ENCODE data around the gene EBP.
"Not testable (repeated sequence)": the region's sequence is repeated elsewhere in the genome, so short reads cannot be mapped to it uniquely, and the experiment has no call there.

The EBP gene

DNA sequence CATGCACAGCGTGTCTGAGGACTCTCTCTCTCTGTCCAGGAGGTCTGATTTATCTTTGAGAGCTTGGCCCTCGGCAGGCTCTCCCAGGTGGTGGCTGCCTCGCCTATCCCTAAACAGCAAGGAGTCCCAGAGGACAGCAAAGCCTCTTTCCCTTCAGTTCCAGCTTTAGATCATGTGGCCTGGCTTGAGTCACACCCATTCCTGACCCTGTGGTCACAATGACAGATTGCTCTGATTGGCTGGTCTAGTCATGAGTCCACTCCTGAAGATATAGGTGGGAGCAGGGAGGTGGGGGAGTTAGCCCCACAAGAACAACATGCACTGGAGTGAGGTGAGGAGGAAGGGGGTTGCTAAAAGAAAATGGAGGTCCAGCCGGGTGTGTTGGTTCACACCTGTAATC is 24.9 kb upstream of the EBP start:
- DNase-seq = no peak

DNA sequence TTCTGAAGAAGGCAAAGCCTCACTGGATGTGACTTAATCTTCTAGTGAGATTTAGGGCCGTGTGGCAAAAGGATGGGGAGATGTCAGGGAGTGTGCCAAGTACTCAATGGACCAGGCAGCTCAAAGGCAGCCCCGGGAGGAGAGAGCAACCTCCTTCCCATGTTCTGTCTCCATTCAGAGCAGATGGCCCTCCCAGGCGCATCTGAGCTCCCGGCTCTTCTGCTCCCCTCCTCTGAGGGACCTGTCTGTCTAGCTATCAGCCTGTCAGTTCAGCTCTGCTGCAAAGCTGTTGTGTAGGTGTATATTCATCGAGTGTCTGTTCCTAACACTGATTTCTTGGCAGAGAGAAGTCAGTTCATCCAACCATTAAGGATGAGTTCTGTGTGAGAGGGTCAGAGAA is 23.7 kb upstream of the EBP start:
- DNase-seq = no peak

DNA sequence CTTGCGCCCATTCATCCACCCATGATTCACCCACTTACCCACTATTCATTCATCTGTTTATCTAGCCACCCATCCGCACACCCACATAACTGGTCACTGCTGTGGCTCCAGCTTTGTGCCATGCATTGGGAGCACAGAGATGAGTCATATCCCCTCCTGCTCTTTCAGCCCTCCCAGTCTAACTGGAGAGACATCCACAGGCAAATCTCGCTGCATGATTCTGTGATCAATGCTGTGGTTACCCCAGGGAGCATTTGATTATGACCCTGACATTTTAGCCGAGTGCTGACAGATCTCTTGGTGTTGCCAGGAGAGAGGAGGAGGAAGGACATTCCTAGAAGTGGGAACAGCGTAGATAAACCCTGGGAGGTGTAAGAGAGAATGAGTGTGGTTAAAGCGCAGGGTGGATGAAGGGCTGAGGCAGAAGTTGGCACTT is 23.2 kb upstream of the EBP start:
- peak; percentile 73 for DNase-seq

DNA sequence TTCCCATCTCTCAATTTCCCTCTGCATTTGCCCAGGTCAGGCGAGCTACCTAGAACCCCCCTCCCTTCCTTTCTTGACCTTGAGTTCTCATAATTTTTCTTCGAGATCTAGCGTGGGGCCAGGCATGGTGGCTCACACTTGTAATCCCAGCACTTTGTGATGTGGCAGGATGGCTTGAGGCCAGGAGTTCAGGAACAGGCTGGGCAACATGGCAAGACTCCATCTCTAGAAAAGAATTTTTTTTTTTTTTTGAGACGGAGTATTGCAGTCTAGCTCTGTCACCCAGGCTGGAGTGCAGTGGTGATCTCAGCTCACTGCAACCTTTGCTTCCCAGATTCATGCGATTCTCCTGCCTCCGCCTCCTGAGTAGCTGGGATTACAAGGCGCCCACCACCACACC is 17.3 kb upstream of the EBP start:
- no peak for DNase-seq

DNA sequence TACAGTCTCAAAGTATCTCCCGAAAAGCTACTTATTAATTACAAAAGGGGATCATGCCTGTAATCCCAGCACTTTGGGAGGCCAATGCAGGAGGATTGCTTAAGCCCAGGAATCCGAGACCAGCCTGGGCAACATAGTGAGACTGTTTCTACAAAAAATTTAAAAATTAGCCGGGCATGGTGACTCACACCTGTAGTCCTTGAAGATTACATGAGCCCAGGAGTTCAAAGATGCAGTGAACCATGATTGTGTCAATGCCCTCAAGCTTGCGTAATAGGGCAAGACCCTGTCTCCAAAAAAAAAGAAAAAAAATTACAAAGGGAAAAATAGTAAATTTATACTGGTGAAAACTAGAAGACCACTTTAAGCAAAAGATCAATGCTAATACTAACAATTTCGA is 16.1 kb upstream of the EBP start:
- no peak for DNase-seq

DNA sequence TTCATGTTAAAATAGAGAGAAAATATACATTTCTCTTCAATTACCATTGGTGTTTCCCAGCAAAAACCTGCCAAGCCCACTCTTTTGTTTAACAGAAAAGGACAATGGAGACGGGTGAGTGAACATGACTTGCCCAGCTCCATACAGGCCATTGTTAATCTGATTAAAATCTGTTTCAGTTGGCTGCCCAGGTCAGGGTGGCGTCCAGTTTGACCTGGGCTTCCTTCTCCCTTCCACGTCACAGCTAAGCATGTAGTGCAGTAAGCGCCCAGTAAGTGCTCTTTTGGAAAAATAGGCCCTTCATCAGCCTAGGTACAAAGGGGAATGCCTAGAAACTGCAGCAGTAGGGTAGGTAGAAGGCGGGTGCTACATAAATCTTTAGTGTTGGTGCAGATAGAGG is 14.4 kb upstream of the EBP start:
- no peak for DNase-seq

DNA sequence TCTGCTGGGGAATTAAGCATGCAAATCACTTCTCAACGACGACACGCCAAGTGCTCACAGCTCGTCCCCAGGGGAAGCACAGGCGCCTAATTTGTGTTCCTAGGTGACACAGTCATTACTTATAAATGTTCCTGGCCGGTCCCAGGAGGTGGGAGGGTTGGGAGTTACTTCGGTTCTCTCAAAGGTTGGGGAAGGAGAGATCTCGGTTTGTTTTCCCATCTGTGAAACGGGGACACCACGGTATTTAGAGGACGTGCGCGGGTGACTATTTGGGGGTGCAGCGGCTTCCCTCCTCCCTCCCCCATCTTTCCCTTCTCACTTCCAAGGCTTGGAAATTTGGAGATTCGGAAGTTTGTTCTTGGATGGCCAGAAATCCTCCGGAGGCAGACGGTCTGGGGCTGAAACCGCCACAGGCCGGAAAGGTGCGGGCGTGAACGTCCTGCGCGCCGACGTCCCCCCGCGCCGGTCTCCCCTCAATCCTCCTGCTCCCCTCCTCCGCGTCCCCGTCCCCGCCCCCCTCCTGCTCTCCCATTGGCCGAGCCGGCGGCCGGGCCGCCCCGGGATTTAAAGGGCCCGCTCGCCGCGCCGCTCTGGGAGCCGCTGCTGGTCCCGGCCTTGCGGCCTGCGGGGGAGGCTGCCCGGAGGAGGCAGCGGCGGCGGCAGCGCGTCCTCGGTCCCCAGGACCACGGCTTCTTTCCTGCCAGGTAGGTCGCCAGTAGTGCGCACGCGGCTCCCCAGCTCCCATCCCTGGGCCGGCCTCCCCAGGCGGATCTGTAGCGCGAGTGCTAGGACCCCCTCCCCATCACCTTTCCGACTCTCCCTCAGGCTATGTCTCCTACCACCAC is 13.0 kb upstream of the EBP start, which contains the start of gene PORCN:
Gene PORCN, plus strand, starts transcription at position 593 of the 845 bp plus-strand sequence. CDS start 829 bp downstream, outside the sequence.
- peak; percentile 68 for DNase-seq

DNA sequence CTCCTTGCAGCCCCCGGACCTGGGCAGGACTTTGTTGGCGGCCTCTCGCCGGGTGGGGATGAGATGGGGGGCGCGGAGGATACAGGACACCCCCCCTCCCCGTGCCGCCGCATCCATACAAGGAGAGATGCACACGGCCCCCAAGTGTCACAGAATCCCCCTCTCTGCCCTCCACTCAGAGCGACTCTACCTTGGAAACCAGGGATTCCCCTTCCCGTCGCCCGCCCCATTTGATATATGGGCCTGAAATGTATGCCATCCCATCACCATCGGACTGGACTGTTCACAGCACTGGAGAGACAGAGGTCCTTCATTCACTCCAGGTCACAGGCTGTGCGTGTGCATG is 12.4 kb upstream of the EBP start:
- peak; percentile 14 for DNase-seq

DNA sequence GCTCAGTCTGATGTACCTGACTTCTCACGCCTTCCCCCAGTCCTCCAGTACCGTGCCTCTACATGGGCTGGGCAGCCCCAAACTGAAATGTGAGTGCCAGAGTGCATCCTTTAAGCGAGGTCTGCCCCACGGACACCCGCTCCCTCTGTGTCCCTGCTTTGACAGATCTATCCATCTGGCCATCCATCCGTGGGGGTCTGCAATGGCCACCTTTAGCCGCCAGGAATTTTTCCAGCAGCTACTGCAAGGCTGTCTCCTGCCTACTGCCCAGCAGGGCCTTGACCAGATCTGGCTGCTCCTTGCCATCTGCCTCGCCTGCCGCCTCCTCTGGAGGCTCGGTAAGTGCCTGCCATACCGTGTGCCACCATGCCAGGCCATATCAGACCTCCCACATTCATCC is 12.0 kb upstream of the EBP start:
- DNase-seq = no peak

DNA sequence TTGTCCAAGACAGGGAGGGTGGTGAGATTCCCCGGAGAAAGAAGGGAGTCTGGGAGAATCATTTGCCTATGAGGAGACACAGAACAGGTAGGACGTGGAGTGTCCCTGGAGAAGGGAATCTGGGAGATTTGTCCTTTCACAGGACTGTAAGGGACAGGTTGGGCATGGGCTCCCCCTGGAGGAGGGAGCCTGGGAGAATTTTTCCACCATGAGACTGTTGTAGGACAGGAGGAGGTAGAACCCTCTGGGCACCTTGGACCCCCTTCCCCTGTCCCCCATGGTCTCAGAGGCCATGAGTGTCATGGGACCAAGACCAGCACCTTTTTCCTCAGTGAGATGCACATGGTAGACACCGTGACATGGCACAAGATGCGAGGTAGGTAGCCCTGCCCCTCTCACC is 10.0 kb upstream of the EBP start:
- peak; percentile 55 for DNase-seq

DNA sequence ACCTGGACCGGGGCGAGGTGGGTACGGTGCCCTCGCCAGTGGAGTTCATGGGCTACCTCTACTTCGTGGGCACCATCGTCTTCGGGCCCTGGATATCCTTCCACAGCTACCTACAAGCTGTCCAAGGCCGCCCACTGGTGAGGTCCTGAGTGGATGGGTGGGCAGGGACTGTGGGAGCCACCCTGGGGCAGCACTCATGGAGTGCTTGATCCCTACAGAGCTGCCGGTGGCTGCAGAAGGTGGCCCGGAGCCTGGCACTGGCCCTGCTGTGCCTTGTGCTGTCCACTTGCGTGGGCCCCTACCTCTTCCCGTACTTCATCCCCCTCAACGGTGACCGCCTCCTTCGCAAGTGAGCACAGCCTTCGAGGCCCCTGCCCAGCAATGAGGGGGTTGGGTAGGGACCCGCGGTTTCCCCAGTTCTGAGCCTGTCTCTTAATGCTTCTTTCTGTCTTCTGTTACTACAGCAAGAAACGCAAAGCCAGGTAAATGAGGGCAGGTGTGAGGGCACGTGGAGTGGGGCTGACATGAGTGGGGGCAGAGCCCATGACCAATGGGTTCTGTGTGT is 9.2 kb upstream of the EBP start:
- DNase-seq = no peak

DNA sequence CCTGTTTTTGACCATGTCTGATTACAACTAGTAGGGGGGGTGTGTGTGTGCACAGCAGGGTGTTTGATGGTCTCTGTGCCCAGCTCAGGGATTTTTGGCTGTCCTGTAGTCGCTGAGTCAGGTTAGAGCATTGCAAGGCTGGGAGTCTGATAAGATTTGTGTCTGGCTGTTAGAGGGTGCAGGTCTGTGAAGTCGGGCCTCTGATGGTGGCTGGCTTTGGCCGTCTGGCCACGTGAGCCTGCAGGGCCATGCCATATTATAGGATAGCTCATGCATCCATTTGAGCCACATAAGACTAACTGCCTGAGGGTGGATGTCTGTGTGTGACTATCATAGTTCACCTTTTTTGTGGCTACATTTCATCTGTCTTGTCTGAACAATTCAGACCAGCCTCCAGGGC is 7.9 kb upstream of the EBP start:
- no peak for DNase-seq

DNA sequence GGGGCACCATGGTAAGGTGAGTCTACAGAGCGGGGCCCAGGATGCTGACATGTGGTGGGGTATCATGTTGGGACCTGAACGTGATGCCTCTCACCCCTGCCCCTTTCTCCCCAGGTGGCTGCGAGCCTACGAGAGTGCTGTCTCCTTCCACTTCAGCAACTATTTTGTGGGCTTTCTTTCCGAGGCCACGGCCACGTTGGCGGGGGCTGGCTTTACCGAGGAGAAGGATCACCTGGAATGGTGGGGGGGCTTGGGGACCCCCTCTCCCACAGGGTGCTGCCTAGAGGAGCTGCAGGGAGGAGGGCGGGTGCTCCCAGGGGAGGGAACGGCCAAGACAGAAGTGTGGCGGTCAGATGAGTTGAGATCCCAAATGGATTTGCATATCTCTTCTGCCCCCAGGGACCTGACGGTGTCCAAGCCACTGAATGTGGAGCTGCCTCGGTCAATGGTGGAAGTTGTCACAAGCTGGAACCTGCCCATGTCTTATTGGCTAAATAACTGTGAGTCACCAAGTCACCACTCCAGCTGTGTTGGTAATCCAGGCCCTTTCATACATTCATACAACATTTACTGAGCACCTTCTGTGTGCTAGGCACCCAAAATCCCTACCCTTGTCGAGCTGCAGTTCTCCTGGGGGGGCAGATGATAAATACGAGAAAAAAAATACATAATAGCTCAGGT is 7.3 kb upstream of the EBP start:
- no peak for DNase-seq

DNA sequence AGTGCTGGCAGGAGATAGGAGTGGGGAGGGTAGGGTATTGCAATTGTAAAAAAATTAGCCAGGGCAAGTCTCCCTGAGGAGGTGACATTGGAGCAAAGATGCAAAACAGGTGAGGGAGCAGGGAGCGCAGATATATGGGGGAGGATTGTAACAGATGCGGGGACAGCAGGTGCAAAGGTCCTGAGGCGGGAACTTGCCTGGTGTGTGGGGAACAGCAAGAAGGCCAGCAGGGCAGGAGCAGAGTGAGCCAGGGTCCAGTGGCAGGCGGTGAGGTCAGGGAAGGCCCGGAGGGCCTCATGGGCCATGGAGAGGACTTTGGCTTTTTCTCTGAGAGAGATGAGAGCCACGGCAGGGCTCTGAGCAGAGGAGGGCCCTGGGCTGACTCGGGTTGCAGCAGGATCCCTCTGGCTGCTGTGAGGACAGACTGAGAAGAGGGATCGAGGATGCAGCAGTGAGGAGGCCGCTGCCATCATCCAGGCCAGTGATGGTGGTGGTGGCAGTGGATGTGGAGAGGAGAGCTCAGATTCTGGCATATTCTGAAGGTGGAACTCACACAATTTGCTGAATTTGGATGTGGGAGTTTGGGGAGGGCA is 6.6 kb upstream of the EBP start:
- no peak for DNase-seq

DNA sequence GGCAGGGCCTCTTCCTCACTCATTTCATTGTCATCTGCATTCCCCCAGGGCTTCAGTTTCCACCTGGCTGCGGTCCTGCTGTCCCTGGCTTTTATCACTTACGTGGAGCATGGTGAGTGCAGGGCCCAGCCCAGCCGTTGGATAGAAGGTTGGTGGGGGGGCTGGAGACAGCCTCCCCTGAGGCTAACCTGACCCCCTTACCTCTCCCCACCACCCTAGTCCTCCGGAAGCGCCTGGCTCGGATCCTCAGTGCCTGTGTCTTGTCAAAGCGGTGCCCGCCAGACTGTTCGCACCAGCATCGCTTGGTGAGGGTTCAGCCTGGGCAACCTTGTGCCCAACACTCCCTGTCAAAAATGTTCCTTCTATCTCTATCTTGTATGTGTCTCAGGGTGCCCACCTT is 5.8 kb upstream of the EBP start:
- DNase-seq = no peak

DNA sequence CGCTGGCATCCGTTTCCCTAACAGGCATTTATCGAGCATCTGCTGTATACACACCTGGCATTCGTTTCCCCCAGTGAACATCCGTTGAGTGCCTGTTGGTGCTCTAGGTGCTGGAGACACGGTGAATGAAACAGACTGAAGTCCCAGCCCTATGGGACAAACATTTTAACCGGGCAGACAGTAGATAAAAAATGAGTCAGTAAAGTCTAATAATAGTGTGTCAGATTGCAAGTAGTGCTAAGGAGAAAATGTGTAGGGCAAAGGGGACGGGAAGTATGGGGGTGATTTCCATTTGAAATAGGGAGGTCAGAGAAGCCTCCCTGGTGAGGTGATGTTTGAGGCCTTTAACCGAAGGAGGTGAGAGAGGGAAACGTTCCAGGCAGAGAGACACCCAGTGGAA is 5.3 kb upstream of the EBP start:
- DNase-seq = no peak

DNA sequence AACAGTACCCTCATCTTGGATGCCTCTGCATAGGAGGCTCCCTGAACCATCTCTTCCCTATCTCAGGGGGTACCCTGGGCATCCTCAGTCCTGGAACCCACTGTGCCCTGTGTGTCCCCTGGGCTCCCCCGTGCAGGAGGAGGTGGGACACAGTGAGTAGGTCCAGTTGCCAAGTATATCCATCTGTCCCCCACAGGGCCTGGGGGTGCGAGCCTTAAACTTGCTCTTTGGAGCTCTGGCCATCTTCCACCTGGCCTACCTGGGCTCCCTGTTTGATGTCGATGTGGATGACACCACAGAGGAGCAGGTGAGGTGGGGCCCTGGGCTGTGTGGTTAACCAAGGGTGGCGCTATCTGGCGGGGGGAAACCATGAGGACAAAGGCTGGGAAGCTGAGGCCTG is 4.6 kb upstream of the EBP start:
- DNase-seq = no peak

DNA sequence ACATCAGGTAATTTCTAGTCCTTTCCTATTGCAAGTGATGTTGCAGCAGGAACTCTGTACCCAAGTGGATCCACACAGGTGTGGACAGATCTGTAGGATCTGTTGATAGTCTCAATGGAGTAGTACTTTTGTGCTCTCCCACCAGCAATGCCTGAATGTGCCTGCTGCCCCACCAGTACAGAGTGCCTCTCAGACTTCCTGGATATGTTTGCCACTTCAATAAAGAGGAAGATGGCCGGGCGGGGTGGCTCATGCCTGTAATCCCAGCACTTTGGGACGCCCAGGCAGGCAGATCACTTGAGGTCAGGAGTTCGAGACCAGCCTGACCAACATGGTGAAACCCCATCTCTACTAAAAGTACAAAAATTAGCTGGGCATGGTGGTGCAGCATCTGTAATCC is 2.1 kb upstream of the EBP start:
- DNase-seq = not testable (repeated sequence)

DNA sequence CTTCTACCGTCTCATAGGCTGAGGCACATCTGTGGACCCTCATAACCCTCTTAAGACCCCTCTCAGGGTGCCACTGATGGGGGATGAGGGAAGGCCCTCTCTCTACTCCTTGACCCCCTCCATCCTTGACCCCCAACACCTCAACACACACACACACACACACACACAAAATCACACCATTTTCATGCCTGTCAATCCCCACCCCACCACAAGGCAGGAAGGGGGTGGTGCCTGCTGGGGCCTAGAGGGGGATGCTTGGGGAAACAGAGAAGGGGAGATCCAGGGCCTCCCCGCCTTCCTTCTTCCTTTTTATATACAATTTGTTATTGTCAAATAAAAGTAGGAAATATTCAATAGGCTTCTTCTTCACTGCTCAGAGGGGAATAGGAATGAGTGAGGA is 1.2 kb upstream of the EBP start:
- no peak for DNase-seq

DNA sequence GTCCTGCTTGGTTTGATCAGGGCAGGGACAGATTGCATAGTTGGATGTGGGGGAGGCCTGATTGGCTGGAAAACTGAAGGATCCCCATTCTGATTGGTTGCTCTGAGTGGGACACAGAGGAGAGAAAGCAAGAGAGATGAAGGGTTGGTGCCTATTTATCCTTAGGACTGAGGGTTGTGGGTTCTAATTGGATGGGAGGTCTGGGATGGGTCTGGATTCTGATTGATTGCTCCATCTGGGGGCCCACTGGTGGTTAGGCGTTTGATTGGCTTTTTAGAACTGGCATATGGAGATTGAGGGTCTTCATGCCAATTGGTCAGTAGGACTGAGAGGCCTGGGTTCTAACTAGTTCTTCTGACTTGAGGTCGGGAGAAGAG is 644 bp upstream of the EBP start:
- peak; percentile 53 for DNase-seq

DNA sequence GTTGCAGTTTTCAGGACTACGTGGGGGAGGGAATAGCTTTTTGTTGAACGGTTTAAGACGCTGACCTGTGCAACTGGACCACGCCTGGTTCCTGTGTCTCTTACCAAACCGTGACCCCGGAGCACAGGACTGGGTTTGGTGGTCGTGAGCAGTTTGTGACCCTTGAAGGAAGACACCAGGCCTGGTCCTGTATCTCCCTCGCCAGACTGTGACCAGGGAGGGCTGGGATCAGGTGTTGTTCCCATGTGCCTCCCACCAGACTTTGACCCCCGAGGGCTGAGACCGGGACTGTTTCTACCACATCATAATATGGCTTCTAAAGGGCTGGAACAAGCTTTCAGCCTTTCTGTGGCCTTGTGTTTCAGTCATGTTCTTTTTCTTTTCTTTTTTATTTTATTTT is 683 bp downstream of the EBP start:
- DNase-seq = no peak

DNA sequence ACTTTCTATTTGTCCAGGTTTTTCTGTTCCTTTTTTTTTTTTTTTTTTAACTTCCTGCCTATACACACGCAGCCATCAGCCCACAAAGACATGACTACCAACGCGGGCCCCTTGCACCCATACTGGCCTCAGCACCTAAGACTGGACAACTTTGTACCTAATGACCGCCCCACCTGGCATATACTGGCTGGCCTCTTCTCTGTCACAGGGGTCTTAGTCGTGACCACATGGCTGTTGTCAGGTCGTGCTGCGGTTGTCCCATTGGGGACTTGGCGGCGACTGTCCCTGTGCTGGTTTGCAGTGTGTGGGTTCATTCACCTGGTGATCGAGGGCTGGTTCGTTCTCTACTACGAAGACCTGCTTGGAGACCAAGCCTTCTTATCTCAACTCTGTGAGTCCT is 2.1 kb downstream of the EBP start:
- DNase-seq = no peak

DNA sequence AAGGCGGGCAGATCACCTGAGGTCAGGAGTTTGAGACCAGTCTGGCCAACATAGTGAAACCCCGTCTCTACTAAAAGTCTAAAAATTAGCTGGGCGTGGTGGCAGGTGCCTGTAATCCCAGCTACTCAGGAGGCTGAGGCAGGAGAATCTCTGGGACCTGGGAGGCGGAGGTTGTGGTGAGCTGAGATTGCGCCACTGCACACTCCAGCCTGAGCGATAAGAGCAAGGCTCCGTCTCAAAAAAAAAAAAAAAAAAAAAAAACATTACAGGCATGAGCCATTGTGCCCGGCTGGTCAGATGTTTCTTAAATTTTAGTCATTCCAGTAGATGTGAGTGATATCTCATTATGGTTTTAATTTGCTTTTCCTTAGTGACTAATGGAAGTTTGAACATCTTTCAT is 4.2 kb downstream of the EBP start:
- DNase-seq = not testable (repeated sequence)

DNA sequence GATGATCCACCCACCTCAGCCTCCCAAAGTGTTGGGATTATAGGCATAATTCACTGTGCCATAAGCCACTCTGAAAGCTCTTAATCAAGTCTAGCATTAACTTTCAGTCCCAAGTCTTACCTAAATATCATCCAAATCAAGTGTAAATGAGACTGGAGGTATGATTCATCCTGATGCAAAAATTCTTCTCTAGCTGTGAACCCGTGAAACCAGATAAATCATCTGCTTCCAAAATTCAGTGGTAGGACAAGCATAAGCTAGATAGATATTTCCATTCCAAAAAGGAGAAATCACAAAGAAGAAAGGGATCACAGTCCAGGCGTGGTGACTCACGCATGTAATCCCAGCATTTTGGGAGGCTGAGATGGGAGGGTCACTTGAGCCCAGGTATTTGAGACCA is 9.1 kb downstream of the EBP start:
- DNase-seq = no peak

Data from DMS53 (cell line).